8988T (cell line): ENCODE results near the gene CHRNA3.
"Not testable (repeated sequence)": the region's sequence is repeated elsewhere in the genome, so short reads cannot be mapped to it uniquely, and the experiment has no call there.

Experiments used
- DNase-seq: peaks from one replicate; pipeline ENCODE4 v3.0.0; 2011

The CHRNA3 gene

GRCh38 chr15:78616506-78616905, 4.3 kb downstream of the CHRNA3 start:
- DNase-seq = no peak

- no peak for DNase-seq
These were observed 5.6 kb downstream of the CHRNA3 start for GRCh38 chr15:78615151-78615589.

GRCh38 chr15:78614021-78614420, 6.8 kb downstream of the CHRNA3 start:
- no peak for DNase-seq

- not testable (repeated sequence) for DNase-seq
These were observed 11.2 kb downstream of the CHRNA3 start for GRCh38 chr15:78609551-78609950.

- DNase-seq = no peak
These were observed 15.1 kb downstream of the CHRNA3 start for GRCh38 chr15:78605680-78606079.

- no peak for DNase-seq
These were observed 15.6 kb downstream of the CHRNA3 start for GRCh38 chr15:78605201-78605600.

- DNase-seq = no peak
These were observed 16.4 kb downstream of the CHRNA3 start for GRCh38 chr15:78604420-78604819.

- no peak for DNase-seq
These were observed 17.3 kb downstream of the CHRNA3 start for GRCh38 chr15:78603467-78603866.

- no peak for DNase-seq
These were observed 21.6 kb downstream of the CHRNA3 start for GRCh38 chr15:78599189-78599588.

GRCh38 chr15:78598348-78598747, 22.4 kb downstream of the CHRNA3 start:
- DNase-seq = no peak

GRCh38 chr15:78597583-78597982, 23.2 kb downstream of the CHRNA3 start:
- no peak for DNase-seq

GRCh38 chr15:78574944-78575343, 45.9 kb downstream of the CHRNA3 start:
- DNase-seq = no peak

GRCh38 chr15:78573416-78573815, 47.4 kb downstream of the CHRNA3 start:
- DNase-seq = no peak

GRCh38 chr15:78571382-78571781, 49.4 kb downstream of the CHRNA3 start:
- DNase-seq = no peak

- DNase-seq = no peak
These were observed 50.1 kb downstream of the CHRNA3 start for GRCh38 chr15:78570710-78571109.

- no peak for DNase-seq
These were observed 53.3 kb downstream of the CHRNA3 start for GRCh38 chr15:78567531-78567930.

GRCh38 chr15:78565951-78566774, 54.6 kb downstream of the CHRNA3 start:
- DNase-seq = peak; percentile 20

- peak; percentile 52 for DNase-seq
These were observed 55.5 kb downstream of the CHRNA3 start, which contains the start of gene CHRNA5 for GRCh38 chr15:78565097-78565950. CHRNA5 (plus strand) TSS chr15:78565520; CDS start chr15:78565720, 200 bp downstream.

GRCh38 chr15:78564743-78565096, 56.1 kb downstream of the CHRNA3 start:
- no peak for DNase-seq

- no peak for DNase-seq
These were observed 57.7 kb downstream of the CHRNA3 start for GRCh38 chr15:78563092-78563491.

- no peak for DNase-seq
These were observed 59.3 kb downstream of the CHRNA3 start for GRCh38 chr15:78561490-78561889.

- DNase-seq = not testable (repeated sequence)
These were observed 60.6 kb downstream of the CHRNA3 start for GRCh38 chr15:78560201-78560600.

GRCh38 chr15:78552597-78552996, 68.2 kb downstream of the CHRNA3 start:
- no peak for DNase-seq

GRCh38 chr15:78551902-78552301, 68.9 kb downstream of the CHRNA3 start:
- DNase-seq = no peak
